Pancreas (tissue), 10 donors: ENCODE measurements around the gene ATP8A2. TPM values are rescaled to one million over a fixed set of nuclear protein-coding genes. Genes with fewer than 3 reads are reported as not detected.

Experiments used
- ATAC-seq, 4 donors: fragments of 200-7000 bp; cut with Tn5 transposase; one replicate each; pipeline versions ENCODE4 v1.8.0 to v1.9.1; 2020; ENCODE audit warnings: mild to moderate bottlenecking in 4 of 4, moderate library complexity in 4 of 4
- DNase-seq, 6 donors: peaks; one replicate each; pipeline ENCODE4 v3.0.0-alpha.2; 2020
- FAIRE-seq: peaks from 2 replicates; lab custom pipeline; 2012; peaks lifted over from hg19 to GRCh38; lab: Jason Lieb, UNC
- H3K27ac ChIP-seq, 4 donors: fragments of 200-600 bp; sonication (generic); 1 replicate in 3 of 4; 2 replicates in 1 of 4; pipeline versions ENCODE4 v1.5.0 to v1.8.0; 2020
- H3K27me3 ChIP-seq, 4 donors: fragments of 200-600 bp; one replicate each; pipeline ENCODE4 v1.8.0; 2021
- H3K36me3 ChIP-seq, 3 donors: fragments of 200-600 bp; sonication (generic) in 1 of 3; one replicate each; pipeline versions ENCODE4 v1.5.0 to v1.8.0; 2020 to 2021
- H3K4me1 ChIP-seq, 3 donors: fragments of 200-600 bp; one replicate each; pipeline ENCODE4 v1.8.0; 2021
- H3K4me3 ChIP-seq, 4 donors: fragments of 200-600 bp; sonication (generic) in 2 of 4; one replicate each; pipeline versions ENCODE4 v1.5.0 to v1.8.0; 2020 to 2021
- H3K9me3 ChIP-seq, 4 donors: fragments of 200-600 bp; one replicate each; pipeline ENCODE4 v1.8.0; 2021
- CTCF ChIP-seq, 4 donors: fragments of 200-600 bp; sonication (generic) in 3 of 4; IDR thresholded peaks; one replicate each; pipeline versions ENCODE4 v1.5.0 to v1.8.0; 2021; ENCODE audit warnings: antibody characterized with exemption in 4 of 4
- WGBS, 2 donors: extraction: QIAGEN DNeasy Blood & Tissue Kit; methylation state at CpG; one replicate each; pipeline ENCODE4 v1.1.7; 2013; 5-methylcytosine and 5-hydroxymethylcytosine counted together
- intact Hi-C, 3 donors: fragments of 100-400 bp; cut with DNase I; formaldehyde crosslinking; loops; one replicate each; pipeline versions ENCODE4 v1.11.1 to v1.14.2; 2022
- polyA plus RNA-seq, 2 donors: library from polyadenylated mRNA; stranded (reverse); fragments of 200-250 nt; gene quantifications; one replicate each; pipeline ENCODE4 v1.2.3, GENCODE V29; 2013
- total RNA-seq, 6 donors: library from RNA; stranded (reverse); fragmentation: NEBNext Ultra II Directional in 4 of 6; extraction: Animal tissue kit (Norgen Biotek cat#: 25700) in 4 of 6; gene quantifications; one replicate each; pipeline versions ENCODE4 v1.2.1 to v1.2.4, GENCODE V29; 2021 to 2023
- donor health status: healthy with polysubstance abuse.
- donor health status: DM: no; HTN: no; CAD: no; lungs with moderate emphysema.
- donor health status: DM: no; HTN: no; CAD: no.
- donor health status: control.
- donor health status: control.
- donor health status: Bipolar disorder and iron deficiency.
- donor health status: DM: yes; HTN: yes; CAD: no.
- donor health status: DM: no; HTN: no; CAD: no.
- donor health status: DM: no; HTN: no; CAD: no.
- donor health status: DM: yes; HTN: yes; CAD: no.

Gene ATP8A2
- total and polyA plus RNA-seq, 8 donors = 0.04 to 0.28 (median 0.14) TPM

DNA sequence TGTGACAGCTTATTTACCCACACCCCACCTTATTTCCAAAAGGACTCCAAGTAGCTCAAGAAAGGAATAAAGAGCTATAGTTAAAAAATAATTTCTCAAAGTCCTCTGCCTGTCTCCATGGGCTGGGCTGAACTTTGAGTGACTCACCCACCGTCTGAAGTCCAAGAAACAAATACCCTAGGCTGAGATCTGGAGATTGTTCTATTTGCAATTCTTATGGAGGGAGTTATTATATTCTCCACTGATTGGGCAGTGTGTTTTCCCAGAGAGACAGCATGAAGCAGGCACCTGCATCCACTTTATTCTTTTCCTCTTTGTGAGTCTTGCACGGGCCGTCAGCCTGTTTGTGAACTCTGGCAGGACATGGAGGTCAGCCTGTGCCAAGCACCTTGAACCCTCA, 616.9 kb downstream of the ATP8A2 start:
- 18 to 20% methylated on average over 3 of the region's 3 CpGs for WGBS, 2 donors
- H3K27ac ChIP-seq = no peak overlapping the region
- FAIRE-seq (no peak), ATAC-seq (peak in 1 of 4 donors; percentile 22), DNase-seq (no peak)
- H3K36me3 ChIP-seq = no peaks in the 10 kb centered on the region
- no peaks in the 10 kb centered on the region for H3K4me1 ChIP-seq
- no peaks in the 10 kb centered on the region for H3K9me3 ChIP-seq
- intact Hi-C loops = no loop called here
- no peak overlapping the region for H3K4me3 ChIP-seq
- H3K27me3 ChIP-seq = no peaks in the 10 kb centered on the region
- TF ChIP-seq CTCF (IDR thresholded peaks at IDR 0.05) = no peak

GRCh38 chr13:25990801-25991200, 619.0 kb downstream of the ATP8A2 start:
- FAIRE-seq = no peak
- 35 to 37% methylated on average over 10 of the region's 10 CpGs for WGBS, 2 donors

GRCh38 chr13:25992076-25992475, 620.3 kb downstream of the ATP8A2 start:
- no peaks in the 10 kb centered on the region for H3K27me3 ChIP-seq
- no peak for DNase-seq
- no peaks in the 10 kb centered on the region for H3K9me3 ChIP-seq
- intact Hi-C loops = no loop called here
- H3K4me1 ChIP-seq = no peaks in the 10 kb centered on the region
- ATAC-seq = no peak
- 36 to 56% methylated on average over 1 of the region's 1 CpG for WGBS, 2 donors
- TF ChIP-seq CTCF (IDR thresholded peaks at IDR 0.05) = no peak
- no peak for FAIRE-seq
- no peak overlapping the region for H3K4me3 ChIP-seq
- H3K27ac ChIP-seq = no peak overlapping the region
- no peaks in the 10 kb centered on the region for H3K36me3 ChIP-seq

More at GRCh38 chr13:25990801-25991200, 619.0 kb downstream of the ATP8A2 start:
- H3K9me3 ChIP-seq = no peaks in the 10 kb centered on the region
- no peak for DNase-seq
- H3K27me3 ChIP-seq = no peaks in the 10 kb centered on the region
- no peak for ATAC-seq
- H3K4me1 ChIP-seq = no peaks in the 10 kb centered on the region
- intact Hi-C loops = no loop called here
- no peaks in the 10 kb centered on the region for H3K36me3 ChIP-seq
- H3K27ac ChIP-seq = no peak overlapping the region
- no peak overlapping the region for H3K4me3 ChIP-seq
- TF ChIP-seq CTCF (IDR thresholded peaks at IDR 0.05) = no peak

- Histone ChIP-seq H3K27ac (no peak overlapping the region), H3K4me1 (no peaks in the 10 kb centered on the region), H3K27me3 (no peaks in the 10 kb centered on the region), H3K4me3 (no peak overlapping the region), H3K36me3 (no peaks in the 10 kb centered on the region), H3K9me3 (no peaks in the 10 kb centered on the region)
- no peak for DNase-seq
- 43 to 45% methylated on average over 1 of the region's 1 CpG for WGBS, 2 donors
- intact Hi-C loops = no loop called here
- FAIRE-seq = no peak
- no peak for ATAC-seq
- no peak for TF ChIP-seq CTCF (IDR thresholded peaks at IDR 0.05)
These were observed 635.7 kb downstream of the ATP8A2 start for GRCh38 chr13:26007261-26008125.
